A549 (cell line): ENCODE data around the gene TRAPPC3.

ENCODE experiments used
- CBX2 ChIP-seq: fragments of 200-600 bp; sonication (generic); IDR thresholded peaks from 2 replicates; pipeline ENCODE4 v1.6.1; 2016; ENCODE audit warnings: low read depth, mild to moderate bottlenecking, borderline replicate concordance
- MYC ChIP-seq: IDR thresholded peaks from 2 replicates; pipeline ENCODE4 v1.6.1; 2012; ENCODE audit warnings: mild to moderate bottlenecking, inconsistent platforms, low read length, improper control_type of control experiment, borderline replicate concordance
- NFE2L2 ChIP-seq: fragments of 150-350 bp; conservative IDR thresholded peaks from 2 replicates; pipeline ENCODE4 v1.6.1; 2014; ENCODE audit warnings: low read length
- PHF8 ChIP-seq: fragments of 200-600 bp; sonication (generic); IDR thresholded peaks from 2 replicates; pipeline ENCODE4 v1.6.1; 2016; ENCODE audit warnings: low read depth, mild to moderate bottlenecking, antibody characterized with exemption, moderate library complexity, borderline replicate concordance
- POLR2A ChIP-seq: IDR thresholded peaks from 2 replicates; pipeline ENCODE4 v1.6.1; 2012; ENCODE audit warnings: mild to moderate bottlenecking, low read length
- POLR2AphosphoS2 ChIP-seq: conservative IDR thresholded peaks from 2 replicates; pipeline ENCODE4 v1.6.1; 2012; ENCODE audit warnings: low read length, improper control_type of control experiment, inconsistent platforms
- RAD21 ChIP-seq, 2 experiments: fragments of >200 bp in 1 of 2; sonication (Bioruptor Twin) in 1 of 2; formaldehyde crosslinking in 1 of 2; IDR thresholded peaks in 1 of 2; conservative IDR thresholded peaks in 1 of 2; 2 replicates in 1 of 2; 3 replicates in 1 of 2; pipeline ENCODE4 v1.6.1; 2012 to 2018; ENCODE audit warnings: inconsistent platforms in 1 of 2
- RFX5 ChIP-seq: fragments of 450-650 bp; IDR thresholded peaks from 2 replicates; pipeline ENCODE4 v1.7.1; 2014; ENCODE audit warnings: antibody characterized with exemption, mild to moderate bottlenecking, moderate library complexity
- TF ChIP-seq, protein P1 (sequence below): fragments of 200-600 bp; sonication (generic); IDR thresholded peaks from 2 replicates; pipeline ENCODE4 v1.6.1; 2016; ENCODE audit warnings: antibody characterized with exemption, mild to moderate bottlenecking, moderate library complexity
- TF ChIP-seq, protein P2 (sequence below): fragments of >200 bp; sonication (Bioruptor Twin); formaldehyde crosslinking; IDR thresholded peaks from 3 replicates; pipeline ENCODE4 v1.5.1; 2016
- TF ChIP-seq, protein P3 (sequence below): IDR thresholded peaks from 2 replicates; pipeline ENCODE4 v1.6.1; 2012

DNA sequence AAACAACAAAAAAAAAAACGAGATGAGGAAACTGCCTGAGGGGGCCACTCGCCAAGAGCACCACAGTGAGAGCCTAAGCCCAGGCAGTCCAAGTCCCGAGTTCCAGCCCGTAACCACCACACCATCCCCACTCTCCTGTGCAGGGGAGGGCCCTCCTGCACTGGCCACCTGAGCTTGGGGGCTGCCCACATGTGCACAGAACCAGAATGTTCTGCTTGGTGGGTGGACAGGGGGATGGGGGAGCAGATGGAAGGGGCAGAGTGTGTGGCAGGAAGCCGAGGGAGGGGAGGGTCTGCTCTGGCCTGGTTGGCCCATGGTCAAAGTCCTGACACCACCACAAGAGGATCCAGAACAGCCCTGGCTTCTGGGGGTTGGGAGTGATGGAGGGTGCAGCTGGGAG, 43.0 kb downstream of the TRAPPC3 start:
- TF ChIP-seq, protein P1, sequence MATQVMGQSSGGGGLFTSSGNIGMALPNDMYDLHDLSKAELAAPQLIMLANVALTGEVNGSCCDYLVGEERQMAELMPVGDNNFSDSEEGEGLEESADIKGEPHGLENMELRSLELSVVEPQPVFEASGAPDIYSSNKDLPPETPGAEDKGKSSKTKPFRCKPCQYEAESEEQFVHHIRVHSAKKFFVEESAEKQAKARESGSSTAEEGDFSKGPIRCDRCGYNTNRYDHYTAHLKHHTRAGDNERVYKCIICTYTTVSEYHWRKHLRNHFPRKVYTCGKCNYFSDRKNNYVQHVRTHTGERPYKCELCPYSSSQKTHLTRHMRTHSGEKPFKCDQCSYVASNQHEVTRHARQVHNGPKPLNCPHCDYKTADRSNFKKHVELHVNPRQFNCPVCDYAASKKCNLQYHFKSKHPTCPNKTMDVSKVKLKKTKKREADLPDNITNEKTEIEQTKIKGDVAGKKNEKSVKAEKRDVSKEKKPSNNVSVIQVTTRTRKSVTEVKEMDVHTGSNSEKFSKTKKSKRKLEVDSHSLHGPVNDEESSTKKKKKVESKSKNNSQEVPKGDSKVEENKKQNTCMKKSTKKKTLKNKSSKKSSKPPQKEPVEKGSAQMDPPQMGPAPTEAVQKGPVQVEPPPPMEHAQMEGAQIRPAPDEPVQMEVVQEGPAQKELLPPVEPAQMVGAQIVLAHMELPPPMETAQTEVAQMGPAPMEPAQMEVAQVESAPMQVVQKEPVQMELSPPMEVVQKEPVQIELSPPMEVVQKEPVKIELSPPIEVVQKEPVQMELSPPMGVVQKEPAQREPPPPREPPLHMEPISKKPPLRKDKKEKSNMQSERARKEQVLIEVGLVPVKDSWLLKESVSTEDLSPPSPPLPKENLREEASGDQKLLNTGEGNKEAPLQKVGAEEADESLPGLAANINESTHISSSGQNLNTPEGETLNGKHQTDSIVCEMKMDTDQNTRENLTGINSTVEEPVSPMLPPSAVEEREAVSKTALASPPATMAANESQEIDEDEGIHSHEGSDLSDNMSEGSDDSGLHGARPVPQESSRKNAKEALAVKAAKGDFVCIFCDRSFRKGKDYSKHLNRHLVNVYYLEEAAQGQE, result no peak
- TF ChIP-seq, protein P2, sequence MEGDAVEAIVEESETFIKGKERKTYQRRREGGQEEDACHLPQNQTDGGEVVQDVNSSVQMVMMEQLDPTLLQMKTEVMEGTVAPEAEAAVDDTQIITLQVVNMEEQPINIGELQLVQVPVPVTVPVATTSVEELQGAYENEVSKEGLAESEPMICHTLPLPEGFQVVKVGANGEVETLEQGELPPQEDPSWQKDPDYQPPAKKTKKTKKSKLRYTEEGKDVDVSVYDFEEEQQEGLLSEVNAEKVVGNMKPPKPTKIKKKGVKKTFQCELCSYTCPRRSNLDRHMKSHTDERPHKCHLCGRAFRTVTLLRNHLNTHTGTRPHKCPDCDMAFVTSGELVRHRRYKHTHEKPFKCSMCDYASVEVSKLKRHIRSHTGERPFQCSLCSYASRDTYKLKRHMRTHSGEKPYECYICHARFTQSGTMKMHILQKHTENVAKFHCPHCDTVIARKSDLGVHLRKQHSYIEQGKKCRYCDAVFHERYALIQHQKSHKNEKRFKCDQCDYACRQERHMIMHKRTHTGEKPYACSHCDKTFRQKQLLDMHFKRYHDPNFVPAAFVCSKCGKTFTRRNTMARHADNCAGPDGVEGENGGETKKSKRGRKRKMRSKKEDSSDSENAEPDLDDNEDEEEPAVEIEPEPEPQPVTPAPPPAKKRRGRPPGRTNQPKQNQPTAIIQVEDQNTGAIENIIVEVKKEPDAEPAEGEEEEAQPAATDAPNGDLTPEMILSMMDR, result no peak
- TF ChIP-seq RAD21 (conservative IDR thresholded peaks at IDR 0.05 in 1 of 2, IDR thresholded peaks at IDR 0.05 in 1 of 2), result no peak
- TF ChIP-seq POLR2A, result no peak
- TF ChIP-seq POLR2AphosphoS2, result no peak
- TF ChIP-seq MYC, result no peak
- no peak for TF ChIP-seq PHF8
- TF ChIP-seq CBX2, result no peak
- TF ChIP-seq, protein P3, sequence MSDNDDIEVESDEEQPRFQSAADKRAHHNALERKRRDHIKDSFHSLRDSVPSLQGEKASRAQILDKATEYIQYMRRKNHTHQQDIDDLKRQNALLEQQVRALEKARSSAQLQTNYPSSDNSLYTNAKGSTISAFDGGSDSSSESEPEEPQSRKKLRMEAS, result no peak
- no peak for TF ChIP-seq NFE2L2
- TF ChIP-seq RFX5, result no peak
